ENCODE data around the gene SGPP1.

Gene SGPP1

GRCh38 chr14:63672417-63673180 is 55.3 kb downstream of the SGPP1 start:
- H3K9ac ChIP-seq (ENCODE audit: low read depth, low read length, poor library complexity) = no peak overlapping the region
- H2BK120ac ChIP-seq (ENCODE audit: low read depth, low read length) = no peak overlapping the region
- H2AK5ac ChIP-seq (ENCODE audit: low read depth, low read length) = no peak overlapping the region
- H2AFZ ChIP-seq (ENCODE audit: low read length) = no peak overlapping the region
- no peaks in the 10 kb centered on the region for H3K4me1 ChIP-seq (ENCODE audit: control insufficient read depth in 2 of 2, insufficient read depth in 1 of 2, low read depth in 1 of 2, low read length in 2 of 2)
- H3K4me3 ChIP-seq (ENCODE audit: low read length in 2 of 2) = no peak overlapping the region
- no peak overlapping the region for H3K14ac ChIP-seq (ENCODE audit: low read length)
- H3K36me3 ChIP-seq (replicated peaks in 1 of 2; ENCODE audit: control insufficient read depth in 2 of 2, insufficient read depth in 2 of 2, low read length in 2 of 2) = no peaks in the 10 kb centered on the region
- H3K4ac ChIP-seq (ENCODE audit: low read length) = no peak overlapping the region
- H4K91ac ChIP-seq (ENCODE audit: low read depth, low read length, poor library complexity) = no peak overlapping the region
- H3K27me3 ChIP-seq (ENCODE audit: control insufficient read depth in 3 of 3, insufficient read depth in 3 of 3, low read depth in 1 of 3, low read length in 3 of 3) = no peaks in the 10 kb centered on the region
- H3K4me2 ChIP-seq (ENCODE audit: insufficient read depth, low read length, poor library complexity, severe bottlenecking) = no peak overlapping the region
- no peak overlapping the region for H2BK15ac ChIP-seq (ENCODE audit: low read length)
- H3K79me1 ChIP-seq (ENCODE audit: low read depth, low read length) = no peaks in the 10 kb centered on the region
- H3K9me3 ChIP-seq (replicated peaks in 1 of 2; ENCODE audit: control insufficient read depth in 2 of 2, insufficient read depth in 1 of 2, low read depth in 1 of 2, low read length in 2 of 2) = no peaks in the 10 kb centered on the region
- H3K27ac ChIP-seq (replicated peaks; ENCODE audit: low read length) = no peak overlapping the region
- no peak overlapping the region for H2BK12ac ChIP-seq (ENCODE audit: low read length)
- H2BK5ac ChIP-seq (ENCODE audit: low read length) = no peak overlapping the region
- DNase-seq (ENCODE audit: low spot score) = no peak
- H3K18ac ChIP-seq (ENCODE audit: low read length) = no peak overlapping the region
- no CpG with 5 or more reads among the region's 7 CpGs for WGBS, 2 donors (ENCODE audit: extremely low coverage in 2 of 2, insufficient read length in 2 of 2, insufficient replicate concordance in 1 of 2)
- H3K23ac ChIP-seq (ENCODE audit: low read depth, low read length, poor library complexity) = no peak overlapping the region
- no peak overlapping the region for H4K8ac ChIP-seq (ENCODE audit: low read depth, low read length)

- Histone ChIP-seq H3K4me2 (ENCODE audit: insufficient read depth, low read length, poor library complexity, severe bottlenecking) (no peak overlapping the region), H3K36me3 (replicated peaks in 1 of 2; ENCODE audit: control insufficient read depth in 2 of 2, insufficient read depth in 2 of 2, low read length in 2 of 2) (no peaks in the 10 kb centered on the region), H3K27me3 (ENCODE audit: control insufficient read depth in 3 of 3, insufficient read depth in 3 of 3, low read depth in 1 of 3, low read length in 3 of 3) (no peaks in the 10 kb centered on the region), H3K9me3 (replicated peaks in 1 of 2; ENCODE audit: control insufficient read depth in 2 of 2, insufficient read depth in 1 of 2, low read depth in 1 of 2, low read length in 2 of 2) (no peaks in the 10 kb centered on the region), H2BK15ac (ENCODE audit: low read length) (no peak overlapping the region), H2BK5ac (ENCODE audit: low read length) (no peak overlapping the region), H3K27ac (replicated peaks; ENCODE audit: low read length) (no peak overlapping the region), H3K4me1 (ENCODE audit: control insufficient read depth in 2 of 2, insufficient read depth in 1 of 2, low read depth in 1 of 2, low read length in 2 of 2) (no peaks in the 10 kb centered on the region), H3K14ac (ENCODE audit: low read length) (no peak overlapping the region), H3K18ac (ENCODE audit: low read length) (no peak overlapping the region), H3K4ac (ENCODE audit: low read length) (no peak overlapping the region), H3K79me1 (ENCODE audit: low read depth, low read length) (no peaks in the 10 kb centered on the region), H2AK5ac (ENCODE audit: low read depth, low read length) (no peak overlapping the region), H2AFZ (ENCODE audit: low read length) (no peak overlapping the region), H4K8ac (ENCODE audit: low read depth, low read length) (no peak overlapping the region), H2BK120ac (ENCODE audit: low read depth, low read length) (no peak overlapping the region), H3K4me3 (ENCODE audit: low read length in 2 of 2) (no peak overlapping the region), H4K91ac (ENCODE audit: low read depth, low read length, poor library complexity) (no peak overlapping the region), H3K23ac (ENCODE audit: low read depth, low read length, poor library complexity) (no peak overlapping the region), H3K9ac (ENCODE audit: low read depth, low read length, poor library complexity) (no peak overlapping the region), H2BK12ac (ENCODE audit: low read length) (no peak overlapping the region)
- no peak for DNase-seq (ENCODE audit: low spot score)
- WGBS, 2 donors (ENCODE audit: extremely low coverage in 2 of 2, insufficient read length in 2 of 2, insufficient replicate concordance in 1 of 2) = no CpG with 5 or more reads among the region's 3 CpGs
These were observed 55.9 kb downstream of the SGPP1 start for GRCh38 chr14:63671987-63672386.

- Histone ChIP-seq H2BK120ac (ENCODE audit: low read depth, low read length) (no peak overlapping the region), H2BK15ac (ENCODE audit: low read length) (no peak overlapping the region), H3K9ac (ENCODE audit: low read depth, low read length, poor library complexity) (no peak overlapping the region), H3K9me3 (replicated peaks in 1 of 2; ENCODE audit: control insufficient read depth in 2 of 2, insufficient read depth in 1 of 2, low read depth in 1 of 2, low read length in 2 of 2) (no peaks in the 10 kb centered on the region), H3K27me3 (ENCODE audit: control insufficient read depth in 3 of 3, insufficient read depth in 3 of 3, low read depth in 1 of 3, low read length in 3 of 3) (no peaks in the 10 kb centered on the region), H3K4ac (ENCODE audit: low read length) (no peak overlapping the region), H2BK12ac (ENCODE audit: low read length) (no peak overlapping the region), H2AFZ (ENCODE audit: low read length) (no peak overlapping the region), H2BK5ac (ENCODE audit: low read length) (no peak overlapping the region), H4K8ac (ENCODE audit: low read depth, low read length) (no peak overlapping the region), H2AK5ac (ENCODE audit: low read depth, low read length) (no peak overlapping the region), H3K79me1 (ENCODE audit: low read depth, low read length) (no peaks in the 10 kb centered on the region), H4K91ac (ENCODE audit: low read depth, low read length, poor library complexity) (no peak overlapping the region), H3K36me3 (replicated peaks in 1 of 2; ENCODE audit: control insufficient read depth in 2 of 2, insufficient read depth in 2 of 2, low read length in 2 of 2) (no peaks in the 10 kb centered on the region), H3K14ac (ENCODE audit: low read length) (no peak overlapping the region), H3K18ac (ENCODE audit: low read length) (no peak overlapping the region), H3K4me2 (ENCODE audit: insufficient read depth, low read length, poor library complexity, severe bottlenecking) (no peak overlapping the region), H3K4me1 (ENCODE audit: control insufficient read depth in 2 of 2, insufficient read depth in 1 of 2, low read depth in 1 of 2, low read length in 2 of 2) (no peaks in the 10 kb centered on the region), H3K4me3 (ENCODE audit: low read length in 2 of 2) (no peak overlapping the region), H3K23ac (ENCODE audit: low read depth, low read length, poor library complexity) (no peak overlapping the region), H3K27ac (replicated peaks; ENCODE audit: low read length) (no peak overlapping the region)
- no peak for DNase-seq (ENCODE audit: low spot score)
These were observed 57.2 kb downstream of the SGPP1 start for GRCh38 chr14:63670692-63671091.

- no peak overlapping the region for H2AFZ ChIP-seq (ENCODE audit: low read length)
- no peak for DNase-seq (ENCODE audit: low spot score)
- no CpG with 5 or more reads among the region's 1 CpG for whole genome bisulfite sequencing, 2 donors (ENCODE audit: extremely low coverage in 2 of 2, insufficient read length in 2 of 2, insufficient replicate concordance in 1 of 2)
- H3K4me1 ChIP-seq (ENCODE audit: control insufficient read depth in 2 of 2, insufficient read depth in 1 of 2, low read depth in 1 of 2, low read length in 2 of 2) = no peaks in the 10 kb centered on the region
- no peak overlapping the region for H2AK5ac ChIP-seq (ENCODE audit: low read depth, low read length)
- H3K14ac ChIP-seq (ENCODE audit: low read length) = no peak overlapping the region
- H4K8ac ChIP-seq (ENCODE audit: low read depth, low read length) = no peak overlapping the region
- no peak overlapping the region for H3K9ac ChIP-seq (ENCODE audit: low read depth, low read length, poor library complexity)
- no peak overlapping the region for H4K91ac ChIP-seq (ENCODE audit: low read depth, low read length, poor library complexity)
- H3K4ac ChIP-seq (ENCODE audit: low read length) = no peak overlapping the region
- no peak overlapping the region for H3K18ac ChIP-seq (ENCODE audit: low read length)
- no peak overlapping the region for H2BK120ac ChIP-seq (ENCODE audit: low read depth, low read length)
- H3K4me3 ChIP-seq (ENCODE audit: low read length in 2 of 2) = no peak overlapping the region
- no peaks in the 10 kb centered on the region for H3K79me1 ChIP-seq (ENCODE audit: low read depth, low read length)
- H3K27me3 ChIP-seq (ENCODE audit: control insufficient read depth in 3 of 3, insufficient read depth in 3 of 3, low read depth in 1 of 3, low read length in 3 of 3) = no peaks in the 10 kb centered on the region
- H3K36me3 ChIP-seq (replicated peaks in 1 of 2; ENCODE audit: control insufficient read depth in 2 of 2, insufficient read depth in 2 of 2, low read length in 2 of 2) = no peaks in the 10 kb centered on the region
- H2BK12ac ChIP-seq (ENCODE audit: low read length) = no peak overlapping the region
- no peak overlapping the region for H3K23ac ChIP-seq (ENCODE audit: low read depth, low read length, poor library complexity)
- H3K4me2 ChIP-seq (ENCODE audit: insufficient read depth, low read length, poor library complexity, severe bottlenecking) = no peak overlapping the region
- H2BK5ac ChIP-seq (ENCODE audit: low read length) = no peak overlapping the region
- H2BK15ac ChIP-seq (ENCODE audit: low read length) = no peak overlapping the region
- peaks cover 0 to 6% of the 10 kb centered on the region in 2 donors for H3K9me3 ChIP-seq (replicated peaks in 1 of 2; ENCODE audit: control insufficient read depth in 2 of 2, insufficient read depth in 1 of 2, low read depth in 1 of 2, low read length in 2 of 2)
- no peak overlapping the region for H3K27ac ChIP-seq (replicated peaks; ENCODE audit: low read length)
These were observed 61.5 kb downstream of the SGPP1 start for GRCh38 chr14:63666335-63666734.

All from neuronal stem cell (in vitro differentiated cells).